Effector CD8-positive, alpha-beta T cell (primary cell): ENCODE results near the gene RNF14.

Source experiments
- DNase-seq: peaks from one replicate; lab custom pipeline; 2025; lab: John Stamatoyannopoulos, UW

RNF14 gene

GRCh38 chr5:141948812-141949211 lies 20.1 kb upstream of the RNF14 start:
- DNase-seq = no peak

- no peak for DNase-seq
Measured at GRCh38 chr5:141949511-141949910, 19.4 kb upstream of the RNF14 start.

DNA sequence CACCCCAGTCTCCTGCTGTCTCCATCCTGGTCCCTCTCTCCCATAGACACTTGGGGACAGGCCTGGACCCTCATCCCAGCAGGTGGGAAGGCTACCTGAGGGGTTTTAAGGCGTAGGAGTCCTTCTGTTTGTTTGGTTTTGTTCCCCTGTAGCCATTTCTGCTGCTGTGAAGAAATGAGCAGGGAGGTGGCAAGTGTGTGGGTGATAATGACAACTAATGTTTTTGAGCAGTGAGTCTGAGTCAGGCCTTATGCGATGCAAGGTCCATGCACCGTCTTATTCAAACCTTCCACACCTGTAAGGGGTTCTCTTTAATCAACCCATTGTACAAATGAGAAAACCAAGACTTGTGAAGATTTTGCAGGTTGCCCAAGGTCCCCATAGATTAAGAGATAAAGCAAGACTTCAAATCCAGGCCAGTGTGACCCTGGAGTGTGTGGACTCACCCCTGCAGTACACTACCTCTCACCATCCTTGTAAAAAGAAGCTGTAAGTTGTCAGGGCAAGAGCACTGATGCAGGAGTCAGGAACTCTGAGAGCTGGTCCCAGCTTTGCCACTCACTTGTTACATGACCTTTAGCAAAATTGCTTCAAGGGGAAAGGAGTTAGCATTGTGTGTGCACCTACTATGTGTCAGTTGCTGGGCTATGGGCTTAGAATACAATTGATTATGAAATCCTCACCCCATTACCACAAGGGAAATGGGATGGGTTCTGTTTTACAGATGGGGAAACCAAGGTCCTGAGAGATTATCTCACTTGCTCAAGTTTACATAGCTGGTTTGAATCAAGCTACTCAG lies 18.5 kb upstream of the RNF14 start:
- DNase-seq = no peak

DNA sequence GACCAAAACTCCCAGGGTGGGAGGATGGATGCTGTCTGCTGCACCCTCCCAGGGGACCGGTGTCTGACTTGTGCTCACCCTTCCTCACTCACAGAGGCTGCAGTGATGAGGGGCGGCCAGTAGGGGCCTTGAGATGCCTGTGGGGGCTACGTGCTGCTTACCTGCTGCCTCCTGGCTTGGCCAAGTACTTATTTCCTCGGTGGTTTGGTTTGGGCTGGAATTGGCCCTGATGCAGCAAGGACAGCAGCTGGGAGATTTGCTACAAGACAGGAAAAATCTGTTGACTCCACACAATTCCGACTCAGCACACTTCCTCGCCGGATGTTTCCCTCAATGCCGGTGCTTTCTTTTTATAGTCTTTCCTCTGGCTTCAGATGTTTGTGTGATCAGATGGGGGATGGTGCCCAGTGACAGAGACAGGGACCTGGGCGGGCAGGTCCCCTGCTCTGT lies 17.5 kb upstream of the RNF14 start:
- DNase-seq = peak; percentile 5

- DNase-seq = no peak
Measured at GRCh38 chr5:141952020-141952419, 16.9 kb upstream of the RNF14 start.

GRCh38 chr5:141954194-141954593 lies 14.7 kb upstream of the RNF14 start:
- no peak for DNase-seq

DNA sequence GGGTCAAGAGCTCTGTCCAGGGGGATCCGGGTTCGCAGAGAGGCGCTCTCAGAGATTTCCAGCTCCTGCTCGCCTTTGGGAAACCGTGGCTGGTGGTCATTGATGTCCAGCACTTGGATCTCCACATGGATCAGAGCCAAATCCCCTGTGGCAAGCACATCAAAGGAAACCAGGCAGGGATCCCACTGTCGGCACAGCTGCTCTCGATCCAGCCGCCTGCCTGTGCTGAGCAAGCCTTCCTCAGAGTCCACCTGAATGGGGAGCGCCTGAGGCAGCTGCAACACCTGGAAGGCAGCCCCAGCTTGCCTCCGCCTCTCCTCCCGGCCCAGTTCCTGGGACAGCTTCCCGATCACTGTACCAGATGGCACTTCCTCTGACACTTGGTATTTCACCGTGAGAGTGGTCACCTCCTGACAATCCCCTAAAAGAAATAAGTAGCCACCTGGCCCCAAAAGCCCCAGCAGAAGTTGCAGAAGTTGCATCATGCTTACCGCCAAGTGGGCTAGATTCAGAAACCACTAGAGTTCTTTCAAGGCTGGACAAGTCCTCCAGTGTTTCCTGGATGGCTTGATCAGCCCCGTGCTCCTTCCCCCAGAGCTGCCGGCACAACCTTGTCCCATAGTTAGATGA lies 11.4 kb upstream of the RNF14 start:
- DNase-seq = no peak

DNA sequence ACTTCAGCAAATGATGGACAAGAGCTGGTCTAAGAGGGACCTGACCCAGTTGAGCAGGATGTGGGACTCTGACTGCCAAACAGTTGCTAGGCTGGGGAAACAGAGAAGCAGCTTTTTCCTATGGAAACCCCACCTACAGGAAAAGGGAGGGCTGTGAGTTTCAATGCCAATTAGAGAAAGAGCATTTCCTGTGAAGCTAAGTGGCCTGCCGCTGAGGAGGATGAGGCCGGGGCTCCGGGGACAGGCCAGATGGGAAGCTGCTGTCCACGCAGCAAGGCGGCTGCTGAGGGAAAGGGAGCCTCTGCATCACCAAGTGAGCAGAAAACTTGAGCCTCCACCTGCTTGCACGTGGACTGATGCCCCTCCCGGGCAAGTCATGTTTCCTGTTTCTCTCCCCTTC lies 10.8 kb upstream of the RNF14 start, which contains the start of gene PCDH12:
Gene PCDH12 (minus strand): TSS at position 90 of the 400 bp plus-strand sequence. CDS start 351 bp downstream, outside the sequence.
- DNase-seq = no peak

DNA sequence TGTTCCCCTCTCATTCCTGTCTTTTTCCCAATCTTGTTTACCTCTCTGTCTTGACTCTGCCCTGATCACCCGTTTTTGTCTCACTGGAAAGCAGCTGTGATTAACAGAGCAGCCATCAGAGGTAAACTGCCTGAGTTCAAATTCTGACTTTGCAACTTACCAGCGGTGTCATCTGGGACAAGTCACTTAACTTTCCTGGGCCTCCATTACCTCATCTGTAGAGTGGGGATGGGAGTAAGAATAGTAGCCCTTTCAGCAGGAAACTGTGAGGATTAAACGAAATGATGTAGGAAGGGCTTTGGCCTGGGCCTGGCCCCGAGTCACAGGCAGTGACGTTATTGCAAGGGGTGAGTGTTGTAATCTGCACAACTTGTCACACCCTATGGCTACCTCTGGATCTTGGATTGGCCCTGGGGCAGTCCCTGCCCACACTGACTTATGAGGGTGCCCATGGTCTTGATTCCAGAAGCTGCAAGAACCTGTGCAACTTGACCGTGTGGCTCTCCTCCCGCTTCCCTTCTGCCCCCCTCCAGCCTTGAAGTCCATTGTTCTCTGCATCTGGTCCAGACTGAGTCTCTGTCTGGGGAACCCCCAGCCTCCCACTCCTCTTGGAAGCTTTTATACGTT lies 10.2 kb upstream of the RNF14 start:
- DNase-seq = no peak

DNA sequence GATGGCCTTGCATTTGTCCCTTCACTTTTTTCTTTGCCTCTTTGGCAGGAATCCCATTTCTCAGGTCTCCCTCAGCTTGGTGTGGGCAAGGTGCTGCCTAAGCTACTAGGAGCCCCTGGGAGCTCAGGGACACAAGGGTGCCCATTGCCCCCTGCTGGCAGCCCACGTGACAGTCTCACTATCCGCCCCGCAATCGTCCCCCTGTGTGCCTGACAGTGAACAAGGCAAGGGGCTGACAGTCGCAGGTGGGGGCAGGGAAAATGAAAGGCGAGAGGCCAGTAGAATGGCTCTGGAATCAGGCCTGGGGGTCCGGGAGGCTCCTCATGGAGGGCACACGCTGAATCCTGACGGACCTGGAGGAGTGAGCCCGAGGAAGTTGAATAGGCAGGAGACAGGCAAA lies 8.9 kb upstream of the RNF14 start:
- DNase-seq = peak; percentile 7

- peak; percentile 85 for DNase-seq
Measured at GRCh38 chr5:141960449-141961323, 8.2 kb upstream of the RNF14 start.

DNA sequence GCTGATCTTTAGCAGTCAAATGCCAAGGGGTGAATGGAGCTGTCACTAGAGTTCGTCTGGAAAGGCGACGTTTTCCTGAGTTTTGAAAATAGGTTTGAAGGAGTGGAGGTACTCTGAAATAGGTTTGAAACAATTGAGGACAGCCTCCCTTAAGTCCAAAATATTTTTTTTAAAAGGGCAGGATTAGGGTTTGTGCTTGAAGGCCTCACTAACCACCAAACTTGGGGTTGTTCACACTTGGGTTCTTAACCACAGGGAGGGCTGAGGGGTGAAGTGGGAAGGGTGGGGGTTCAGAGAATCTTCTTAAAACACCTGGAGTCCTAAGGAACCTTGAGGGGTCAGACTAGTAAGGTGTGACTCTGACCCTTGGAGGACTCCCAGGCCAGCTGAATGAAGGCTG lies 7.4 kb upstream of the RNF14 start:
- DNase-seq = no peak

GRCh38 chr5:141963701-141964100 lies 5.2 kb upstream of the RNF14 start:
- DNase-seq = no peak

DNA sequence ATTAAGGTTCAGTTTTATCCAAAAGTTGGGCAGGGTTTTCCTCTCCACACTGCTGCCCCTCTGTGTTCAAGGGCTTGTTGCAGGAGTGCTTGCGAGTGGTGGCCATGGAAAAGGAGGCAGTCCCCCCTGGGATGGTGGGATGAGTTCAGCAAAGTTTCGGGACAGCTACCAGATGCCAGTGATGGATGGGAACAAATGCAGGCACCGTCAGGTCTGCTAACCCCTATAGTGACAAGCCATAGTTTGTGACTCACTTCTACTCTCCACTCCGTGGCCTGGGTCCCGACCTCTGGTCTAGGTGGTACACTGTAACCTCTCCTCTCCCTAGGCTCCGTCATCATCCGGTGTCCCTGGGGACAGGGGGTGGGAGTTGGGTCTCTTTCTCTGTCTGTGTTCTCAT lies 3.8 kb upstream of the RNF14 start:
- DNase-seq = no peak

DNA sequence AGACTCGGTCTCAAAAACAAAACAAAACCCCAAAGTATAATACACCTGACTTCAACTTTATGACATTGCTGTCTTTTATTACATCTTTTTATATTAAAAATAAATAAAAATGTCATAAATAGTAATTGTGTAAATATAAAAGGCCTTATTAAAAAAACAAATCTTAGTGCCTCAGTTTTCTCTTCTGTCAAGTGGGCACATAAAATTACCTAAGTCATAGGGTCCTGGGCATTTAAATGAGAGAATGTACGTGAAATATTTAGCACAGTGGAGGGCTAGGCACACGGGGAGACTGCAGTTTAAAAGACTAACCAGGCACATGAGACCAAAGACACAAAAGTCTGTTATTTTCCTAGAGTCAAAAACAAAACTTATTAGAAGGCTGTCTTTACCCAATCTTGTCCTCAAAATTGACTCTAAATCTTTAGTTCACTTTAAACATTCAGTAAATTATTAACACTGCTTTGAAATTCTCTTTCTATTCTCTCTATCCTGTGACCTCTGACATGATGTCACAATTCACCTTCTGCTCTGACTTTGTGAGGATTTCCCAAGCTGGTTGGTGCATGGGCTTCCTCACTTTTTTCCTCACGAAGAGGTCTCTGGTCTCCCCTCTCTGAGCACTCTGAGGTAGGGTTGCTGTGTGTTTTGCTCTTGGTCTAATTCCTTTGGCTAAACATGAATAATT lies 2.5 kb upstream of the RNF14 start:
- DNase-seq = no peak

GRCh38 chr5:141966963-141967333 lies 2.0 kb upstream of the RNF14 start:
- DNase-seq = no peak

- DNase-seq = no peak
Measured at GRCh38 chr5:141969783-141970771, 1.2 kb downstream of the RNF14 start.

- DNase-seq = no peak
Measured at GRCh38 chr5:141973871-141974595, 5.1 kb downstream of the RNF14 start.

GRCh38 chr5:141976176-141976575 lies 7.3 kb downstream of the RNF14 start:
- no peak for DNase-seq
